GM12874 (cell line): ENCODE data around the gene HDAC7.

Experiments used
- CTCF ChIP-seq: IDR thresholded peaks from 2 replicates; pipeline ENCODE4 v1.5.1; 2011; ENCODE audit warnings: low read depth, mild to moderate bottlenecking, control low read depth, low read length, moderate library complexity; ENCODE audit not compliant: insufficient read depth

The HDAC7 gene

GRCh38 chr12:47746073-47746472 lies 73.6 kb downstream of the HDAC7 start:
- no peak for TF ChIP-seq CTCF

- no peak for TF ChIP-seq CTCF
Observed at GRCh38 chr12:47745485-47746041, 74.1 kb downstream of the HDAC7 start.

- no peak for TF ChIP-seq CTCF
Observed at GRCh38 chr12:47744778-47745436, 74.8 kb downstream of the HDAC7 start.

GRCh38 chr12:47744005-47744651 lies 75.6 kb downstream of the HDAC7 start:
- peak; percentile 72 for TF ChIP-seq CTCF

- no peak for TF ChIP-seq CTCF
Observed at GRCh38 chr12:47743311-47743860, 76.3 kb downstream of the HDAC7 start.

- peak; percentile 97 for TF ChIP-seq CTCF
Observed at GRCh38 chr12:47742253-47742825, 77.4 kb downstream of the HDAC7 start.

- TF ChIP-seq CTCF: no peak
Observed at GRCh38 chr12:47741340-47741703, 78.4 kb downstream of the HDAC7 start.
